IPS DF 6.9 (cell line): ENCODE results near the gene AS3MT.
"Not testable (repeated sequence)": the region's sequence is repeated elsewhere in the genome, so short reads cannot be mapped to it uniquely, and the experiment has no call there.

Experiments used
- DNase-seq: peaks from one replicate; pipeline ENCODE4 v3.0.0-alpha.2; 2013; ENCODE audit warnings: low read depth, low spot score
- H3K27ac ChIP-seq: one replicate; pipeline ENCODE4 v1.5.1; 2013; ENCODE audit warnings: low read length, control low read depth
- H3K27me3 ChIP-seq: 2 replicates; pipeline ENCODE4 v1.6.1; 2013; ENCODE audit warnings: mild to moderate bottlenecking, low read length; ENCODE audit not compliant: control insufficient read depth, insufficient read depth
- H3K36me3 ChIP-seq: 2 replicates; pipeline ENCODE4 v1.6.1; 2013; ENCODE audit warnings: low read length; ENCODE audit not compliant: control insufficient read depth, insufficient read depth
- H3K4me1 ChIP-seq: 2 replicates; pipeline ENCODE4 v1.6.1; 2013; ENCODE audit warnings: low read length; ENCODE audit not compliant: control insufficient read depth, insufficient read depth
- H3K4me3 ChIP-seq: 2 replicates; pipeline ENCODE4 v1.5.1; 2013; ENCODE audit warnings: mild to moderate bottlenecking, low read length
- H3K9me3 ChIP-seq: 2 replicates; pipeline ENCODE4 v1.6.1; 2013; ENCODE audit warnings: low read length, inconsistent platforms; ENCODE audit not compliant: control insufficient read depth, insufficient read depth
- WGBS: extraction: QIAGEN DNeasy Blood & Tissue Kit; methylation state at CpG from one replicate; pipeline ENCODE4 v1.1.7; 2013; ENCODE audit warnings: mixed read lengths, missing lambda C conversion rate; ENCODE audit not compliant: insufficient read length, insufficient coverage; 5-methylcytosine and 5-hydroxymethylcytosine counted together

AS3MT gene

DNA sequence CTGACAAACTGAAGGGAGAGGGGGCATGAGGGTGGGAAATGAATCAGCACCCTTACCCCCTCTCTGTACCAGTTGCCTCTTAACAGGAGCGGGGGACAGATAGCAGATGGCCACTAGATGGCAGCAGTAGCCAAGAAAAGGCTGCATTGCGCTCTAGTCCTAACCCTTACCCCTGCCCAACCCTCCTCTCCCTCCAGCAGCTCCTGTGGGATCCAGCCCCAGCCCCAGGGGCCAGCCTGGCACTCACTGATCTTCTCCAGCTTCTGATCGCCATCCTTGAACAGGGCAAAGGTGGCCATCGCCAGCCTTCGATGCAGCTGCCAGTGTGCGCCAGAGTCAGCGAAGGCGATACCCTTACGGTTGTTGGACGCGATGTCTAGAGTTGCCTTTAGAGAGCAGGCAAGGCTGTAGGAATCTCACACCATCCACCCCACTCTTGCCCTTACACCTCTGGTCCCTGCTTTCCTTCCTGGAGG, 34.2 kb upstream of the AS3MT start:
- Histone ChIP-seq H3K27ac (no peak overlapping the region), H3K4me3 (no peak overlapping the region), H3K9me3 (no peaks in the 10 kb centered on the region), H3K27me3 (no peaks in the 10 kb centered on the region), H3K4me1 (peaks cover 1% of the 10 kb centered on the region; the same call in 1 of the 2 replicates), H3K36me3 (no peaks in the 10 kb centered on the region)
- DNase-seq, result peak; percentile 70
- no CpG with 5 or more reads among the region's 11 CpGs for WGBS

DNA sequence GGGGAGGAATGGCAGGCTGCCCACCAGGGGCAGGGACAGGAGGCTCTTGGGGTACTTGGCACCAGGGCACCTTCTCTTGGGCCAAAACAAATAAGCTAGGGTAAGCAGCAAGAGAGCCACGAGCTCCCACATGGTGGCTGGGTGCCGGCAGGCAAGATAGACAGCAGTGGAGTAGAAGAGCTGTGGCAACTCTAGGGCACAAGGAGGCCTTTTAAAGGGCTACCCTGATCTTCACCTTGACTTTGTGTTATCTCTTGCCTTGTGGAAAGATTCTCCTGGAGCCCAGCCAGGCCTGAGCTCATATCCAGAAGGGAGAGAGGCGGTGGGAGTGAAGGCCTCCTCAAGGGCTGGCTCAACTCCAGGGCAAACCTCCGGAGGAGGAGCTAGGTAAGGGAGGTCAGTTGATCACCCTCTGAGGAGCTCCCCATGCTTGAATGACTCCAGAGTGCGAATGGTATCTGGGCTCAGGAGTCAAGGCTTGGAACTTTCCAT, 32.0 kb upstream of the AS3MT start, which contains the start of gene CYP17A1:
Gene CYP17A1 (minus strand): TSS at position 184 of the 492 bp plus-strand sequence. CDS start 52 bp downstream, at position 132.
- no CpG with 5 or more reads among the region's 5 CpGs for WGBS
- Histone ChIP-seq H3K27me3 (no peaks in the 10 kb centered on the region), H3K36me3 (no peaks in the 10 kb centered on the region), H3K9me3 (no peaks in the 10 kb centered on the region), H3K27ac (no peak within 1 kb of the TSS), H3K4me1 (peaks cover 1% of the 10 kb centered on the region; the same call in 1 of the 2 replicates), H3K4me3 (no peak within 1 kb of the TSS)
- DNase-seq, result no peak

DNA sequence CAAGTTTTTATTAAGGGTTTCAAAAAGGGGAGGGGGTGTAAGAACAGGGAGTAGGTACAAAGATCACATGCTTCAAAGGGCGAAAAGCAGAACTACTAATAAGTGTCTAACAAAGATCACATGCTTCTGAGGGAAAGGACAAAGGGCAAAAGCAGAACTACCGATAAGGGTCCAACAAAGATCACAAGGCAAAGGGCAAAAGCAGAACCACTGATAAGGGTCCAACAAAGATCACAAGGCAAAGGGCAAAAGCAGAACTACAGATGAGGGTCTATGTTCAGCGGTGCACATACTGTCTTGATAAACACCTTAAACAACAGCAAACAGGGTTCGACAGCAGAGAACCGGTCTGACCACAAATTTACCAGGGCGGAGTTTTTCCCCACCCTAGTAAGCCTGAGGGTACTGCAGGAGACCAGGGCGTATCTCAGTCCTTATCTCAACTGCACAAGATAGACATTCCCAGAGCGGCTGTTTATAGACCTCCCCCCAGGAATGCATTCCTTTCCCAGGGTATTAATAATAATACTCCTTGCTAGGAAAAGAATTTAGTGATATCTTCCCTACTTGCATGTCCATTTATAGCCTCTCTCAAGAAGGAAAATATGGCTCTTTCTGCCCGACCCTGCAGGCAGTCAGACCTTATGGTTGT, 30.9 kb upstream of the AS3MT start:
- not testable (repeated sequence) for H3K9me3 ChIP-seq, H3K4me1 ChIP-seq, H3K27me3 ChIP-seq, H3K36me3 ChIP-seq, H3K4me3 ChIP-seq, H3K27ac ChIP-seq, DNase-seq
- WGBS, result no CpG with 5 or more reads among the region's 9 CpGs

DNA sequence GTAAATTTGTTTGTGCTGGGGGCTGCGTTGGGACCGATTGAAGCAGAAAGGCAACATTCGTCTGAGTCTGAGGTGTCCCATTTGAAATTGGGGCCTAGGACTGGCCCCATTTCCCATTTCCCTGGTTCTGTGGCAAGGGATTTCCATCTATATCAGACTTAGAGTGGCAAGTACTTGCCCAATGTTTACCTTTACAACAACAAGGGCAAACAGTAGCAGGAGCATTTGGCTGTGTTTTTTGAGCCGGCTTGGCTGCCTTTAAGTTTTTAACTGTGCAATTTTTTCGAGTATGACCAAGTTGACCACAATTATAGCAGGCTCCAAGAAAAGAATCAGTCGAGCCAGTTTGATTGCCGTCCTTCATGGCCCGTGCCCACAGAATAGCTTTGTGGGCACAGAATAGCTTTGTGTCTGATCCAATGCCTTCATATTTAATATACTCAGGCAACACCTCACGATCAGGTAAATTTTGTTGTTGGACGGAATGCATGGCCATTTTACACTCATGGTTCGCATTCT, 27.4 kb upstream of the AS3MT start:
- no peak for DNase-seq
- Histone ChIP-seq H3K4me3 (no peak overlapping the region), H3K4me1 (0 out of 2 replicates have a peak, but pooled peaks cover 1% of the 10 kb centered on the region), H3K36me3 (no peaks in the 10 kb centered on the region), H3K27ac (no peak overlapping the region), H3K9me3 (no peaks in the 10 kb centered on the region), H3K27me3 (no peaks in the 10 kb centered on the region)
- no CpG with 5 or more reads among the region's 11 CpGs for WGBS

DNA sequence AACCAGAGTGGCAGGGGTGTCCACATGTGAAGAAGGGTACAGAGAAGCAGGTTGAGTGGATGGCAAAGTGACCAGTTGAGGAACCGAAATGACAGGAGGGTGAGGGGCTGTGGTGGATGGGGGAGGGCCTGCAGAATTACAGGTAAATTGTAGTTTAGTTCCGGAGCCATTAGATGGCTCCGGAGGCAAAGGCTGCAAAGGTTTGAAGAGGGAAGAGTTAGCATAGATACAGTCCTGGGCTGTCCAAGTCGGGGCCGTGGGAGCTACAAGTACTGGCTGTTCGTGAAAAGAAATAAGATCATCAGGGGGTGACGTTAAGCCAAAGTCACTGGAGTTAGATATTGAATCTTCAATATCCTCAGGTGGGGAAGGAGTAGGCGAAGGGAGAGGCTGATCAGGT, 26.1 kb upstream of the AS3MT start:
- H3K27ac ChIP-seq, DNase-seq, H3K36me3 ChIP-seq, H3K4me3 ChIP-seq, H3K9me3 ChIP-seq, H3K4me1 ChIP-seq, H3K27me3 ChIP-seq: not testable (repeated sequence)
- WGBS, result no CpG with 5 or more reads among the region's 8 CpGs

DNA sequence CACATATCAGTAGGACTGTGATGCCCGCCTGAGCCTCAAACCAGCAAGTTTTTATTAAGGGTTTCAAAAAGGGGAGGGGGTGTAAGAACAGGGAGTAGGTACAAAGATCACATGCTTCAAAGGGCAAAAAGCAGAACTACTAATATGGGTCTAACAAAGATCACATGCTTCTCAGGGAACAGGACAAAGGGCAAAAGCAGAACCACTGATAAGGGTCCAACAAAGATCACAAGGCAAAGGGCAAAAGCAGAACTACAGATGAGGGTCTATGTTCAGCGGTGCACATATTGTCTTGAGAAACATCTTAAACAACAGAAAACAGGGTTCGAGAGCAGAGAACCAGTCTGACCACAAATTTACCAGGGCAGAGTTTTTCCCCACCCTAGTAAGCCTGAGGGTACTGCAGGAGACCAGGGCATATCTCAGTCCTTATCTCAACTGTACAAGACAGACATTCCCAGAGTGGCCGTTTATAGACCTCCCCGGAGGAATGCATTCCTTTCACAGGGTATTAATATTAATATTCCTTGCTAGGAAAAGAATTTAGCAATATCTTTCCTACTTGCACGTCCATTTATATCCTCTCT, 25.0 kb upstream of the AS3MT start:
- not testable (repeated sequence) for DNase-seq, H3K4me3 ChIP-seq, H3K9me3 ChIP-seq, H3K27ac ChIP-seq, H3K4me1 ChIP-seq, H3K27me3 ChIP-seq, H3K36me3 ChIP-seq
- WGBS, result no CpG with 5 or more reads among the region's 6 CpGs

DNA sequence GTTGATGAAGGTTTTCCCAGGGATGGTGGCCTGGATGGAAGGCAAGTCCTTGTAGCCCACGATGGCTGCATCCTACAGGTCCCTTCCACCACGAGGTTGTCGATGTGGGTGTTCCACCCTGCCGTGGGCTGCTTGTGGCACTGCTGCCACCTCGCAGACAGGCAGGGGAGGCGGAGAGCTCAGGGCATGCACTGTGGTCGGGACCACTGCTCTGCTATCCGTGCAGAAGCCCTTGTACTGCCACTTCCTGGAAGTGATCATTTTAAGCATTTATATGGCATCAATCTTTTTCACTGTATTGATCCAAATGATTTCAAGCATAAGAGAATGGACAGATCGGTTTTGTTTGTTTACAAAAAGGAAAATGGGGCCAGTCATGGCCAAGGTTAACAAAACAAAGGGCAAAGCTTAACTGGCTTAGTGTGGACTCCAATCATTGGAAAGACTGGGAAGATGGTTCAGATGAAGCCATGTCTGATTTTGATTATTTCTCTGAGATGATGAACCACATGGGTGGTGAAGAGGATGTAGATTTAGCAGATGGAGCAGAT, 23.8 kb upstream of the AS3MT start:
- no CpG with 5 or more reads among the region's 9 CpGs for WGBS
- H3K4me3 ChIP-seq, result no peak overlapping the region
- H3K9me3 ChIP-seq, result 0 out of 2 replicates have a peak, but pooled peaks cover 1% of the 10 kb centered on the region
- no peaks in the 10 kb centered on the region for H3K36me3 ChIP-seq
- no peak overlapping the region for H3K27ac ChIP-seq
- H3K27me3 ChIP-seq, result no peaks in the 10 kb centered on the region
- 0 out of 2 replicates have a peak, but pooled peaks cover 1% of the 10 kb centered on the region for H3K4me1 ChIP-seq
- no peak for DNase-seq

DNA sequence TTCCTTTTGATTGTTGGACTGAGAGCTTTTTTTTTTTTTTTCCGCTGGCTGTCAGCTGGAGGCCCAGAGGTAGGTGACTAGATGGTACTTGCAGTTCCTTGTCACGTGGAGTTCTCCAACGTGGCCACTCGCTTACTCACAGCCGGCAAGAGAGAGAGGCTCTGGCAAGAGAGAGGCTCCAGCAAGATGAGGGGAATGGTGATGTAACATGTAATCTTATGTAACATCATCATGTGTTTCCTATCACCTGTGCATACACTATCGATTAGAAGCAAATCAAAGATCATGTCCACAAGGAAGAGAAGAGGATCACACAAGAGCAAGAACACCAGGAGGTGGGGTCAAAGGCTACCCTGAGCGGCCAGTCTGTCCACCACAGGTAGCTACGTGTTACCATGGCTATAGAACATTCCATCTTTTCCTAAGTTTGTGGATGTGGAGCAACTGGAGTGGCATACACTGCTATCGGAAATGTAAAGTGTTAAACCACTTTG, 19.2 kb upstream of the AS3MT start:
- Histone ChIP-seq H3K27ac (no peak overlapping the region), H3K4me1 (0 out of 2 replicates have a peak, but pooled peaks cover 1% of the 10 kb centered on the region), H3K36me3 (no peaks in the 10 kb centered on the region), H3K9me3 (0 out of 2 replicates have a peak, but pooled peaks cover 1% of the 10 kb centered on the region), H3K27me3 (no peaks in the 10 kb centered on the region), H3K4me3 (no peak overlapping the region)
- DNase-seq, result no peak
- WGBS, result no CpG with 5 or more reads among the region's 9 CpGs

DNA sequence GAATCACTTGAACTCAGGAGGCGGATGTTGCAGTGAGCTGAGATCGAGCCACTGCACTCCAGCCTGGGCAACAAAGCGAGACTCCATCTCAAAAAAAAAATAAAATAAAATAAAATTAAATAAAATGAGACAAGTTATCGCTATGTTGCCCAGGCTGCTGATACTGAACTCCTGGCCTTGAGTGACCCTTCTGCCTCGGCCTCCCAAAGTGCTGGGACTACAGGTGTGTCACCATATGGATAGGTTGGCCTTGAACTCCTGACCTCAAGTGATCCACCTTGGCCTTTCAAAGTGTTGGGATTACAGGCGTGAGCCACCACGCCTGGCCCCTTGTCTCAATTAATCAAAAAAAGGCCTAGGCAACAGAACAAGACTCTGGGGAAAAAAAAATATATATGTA, 16.0 kb upstream of the AS3MT start:
- H3K9me3 ChIP-seq, H3K27ac ChIP-seq, H3K36me3 ChIP-seq, H3K4me3 ChIP-seq, DNase-seq, H3K27me3 ChIP-seq, H3K4me1 ChIP-seq: not testable (repeated sequence)
- WGBS, result no CpG with 5 or more reads among the region's 7 CpGs

DNA sequence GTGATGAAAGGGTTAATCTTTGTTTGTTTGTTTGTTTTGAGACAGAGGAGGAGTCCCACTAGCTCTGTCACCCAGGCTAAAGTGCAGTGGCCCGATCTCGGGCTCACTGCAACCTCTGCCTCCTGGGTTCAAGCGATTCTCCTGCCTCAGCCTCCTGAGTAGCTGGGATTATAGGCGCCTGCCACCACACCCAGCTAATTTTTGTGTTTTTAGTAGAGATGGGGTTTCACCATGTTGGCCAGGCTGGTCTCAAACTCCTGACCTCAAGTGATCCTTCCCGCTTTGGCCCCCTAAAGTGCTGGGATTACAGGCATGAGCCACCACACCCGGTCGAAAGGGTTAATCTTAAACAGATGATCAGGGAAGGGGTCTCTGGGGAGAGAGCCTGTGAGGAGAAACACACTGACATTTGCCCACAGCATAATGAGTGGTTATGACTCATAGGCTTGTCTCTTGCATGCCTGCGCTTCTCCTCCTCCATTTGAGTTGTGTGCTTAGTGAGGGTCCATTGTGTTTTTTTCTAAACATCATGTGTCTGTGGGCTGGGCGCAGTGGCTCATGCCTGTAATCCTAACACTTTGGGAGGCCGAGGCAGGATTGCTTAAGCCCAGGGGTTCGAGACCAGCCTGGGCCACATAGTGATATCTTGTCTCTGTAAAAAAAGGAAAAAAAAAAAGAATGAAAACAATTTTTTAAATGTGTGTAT, 13.4 kb upstream of the AS3MT start:
- not testable (repeated sequence) for H3K27me3 ChIP-seq, H3K4me1 ChIP-seq, DNase-seq, H3K4me3 ChIP-seq, H3K9me3 ChIP-seq, H3K36me3 ChIP-seq, H3K27ac ChIP-seq
- WGBS, result no CpG with 5 or more reads among the region's 11 CpGs
